H1 (cell line): ENCODE results near the gene NUCB1. TPM values are rescaled to one million over a fixed set of nuclear protein-coding genes. Genes with fewer than 3 reads are reported as not detected.

ENCODE experiments used
- ASH2L ChIP-seq: fragments of 200-600, 300-600 bp; sonication (generic); IDR thresholded peaks from one replicate; pipeline ENCODE4 v1.7.1; 2017; ENCODE audit warnings: low read length
- CBX8 ChIP-seq: fragments of 300-800, 300-1000 bp; sonication (generic); IDR thresholded peaks from 2 replicates; pipeline ENCODE4 v1.7.1; 2016; ENCODE audit warnings: low read depth, low read length, borderline replicate concordance
- CREB1 ChIP-seq: IDR thresholded peaks from 2 replicates; pipeline ENCODE4 v1.6.1; 2012; ENCODE audit warnings: inconsistent platforms
- CTBP2 ChIP-seq: IDR thresholded peaks from 2 replicates; pipeline ENCODE4 v1.7.0; 2011; ENCODE audit warnings: borderline replicate concordance, mild to moderate bottlenecking, moderate library complexity, mixed read lengths, low read length; ENCODE audit not compliant: insufficient read depth, insufficient read length
- MAFK ChIP-seq: IDR thresholded peaks from 2 replicates; pipeline ENCODE4 v1.6.1; 2012; ENCODE audit warnings: low read depth, mild to moderate bottlenecking, improper control_type of control experiment, low read length
- SP1 ChIP-seq: IDR thresholded peaks from 2 replicates; pipeline ENCODE4 v1.6.1; 2011; ENCODE audit warnings: low read depth, low read length
- SP4 ChIP-seq: IDR thresholded peaks from 2 replicates; pipeline ENCODE4 v1.6.1; 2012; ENCODE audit warnings: low read length, inconsistent platforms
- polyA plus RNA-seq, 7 experiments: library from polyadenylated mRNA; depleted of rRNA in 3 of 7; stranded (reverse) in 5 of 7; unstranded in 2 of 7; fragments of >200 nt in 5 of 7; fragments of 200-250 nt in 2 of 7; gene quantifications; 1 replicate in 5 of 7; 2 replicates in 1 of 7; 4 replicates in 1 of 7; pipeline versions ENCODE4 v1.2.1 to v1.2.3, GENCODE V29; 2011 to 2013; ENCODE audit warnings: missing spikeins in 2 of 7, mixed read lengths in 2 of 7
- total RNA-seq: library from RNA; stranded (reverse); fragmentation: NEBNext Ultra II Directional; extraction: Animal tissue kit (Norgen Biotek cat#: 25700); gene quantifications from 2 replicates; pipeline ENCODE4 v1.2.1, GENCODE V29; 2021

The NUCB1 gene
- total and polyA plus RNA-seq, 2 of the 8 experiments (the other 6 are each of a cell fraction or from before 2014, with no cell fraction given) = 111 to 121 TPM

GRCh38 chr19:48867123-48867745, 32.9 kb upstream of the NUCB1 start (continued):
- TF ChIP-seq MAFK (no peak), CBX8 (no peak), CTBP2 (no peak), SP1 (no peak), ASH2L (no peak), SP4 (no peak), CREB1 (no peak)
